Sigmoid colon (tissue), 4 donors: Measurements from ENCODE around the gene RAB4B.

Source experiments
- EP300 ChIP-seq, 4 donors: sonication (generic); formaldehyde crosslinking; IDR thresholded peaks; one replicate each; pipeline ENCODE4 v1.6.1; 2017; ENCODE audit warnings: antibody characterized with exemption in 4 of 4
- POLR2A ChIP-seq, 2 donors: fragments of 450-650 bp; IDR thresholded peaks; one replicate each; pipeline ENCODE4 v1.6.1; 2016; ENCODE audit warnings: antibody characterized with exemption in 2 of 2, mild to moderate bottlenecking in 2 of 2, moderate library complexity in 2 of 2
- POLR2AphosphoS5 ChIP-seq, 4 donors: sonication (generic); formaldehyde crosslinking; IDR thresholded peaks; one replicate each; pipeline ENCODE4 v1.6.1; 2017; ENCODE audit warnings: antibody characterized with exemption in 4 of 4
- TF ChIP-seq, protein P1 (sequence below), 4 experiments: fragments of 450-650 bp in 3 of 4; fragments of 200-600 bp in 1 of 4; IDR thresholded peaks; one replicate each; pipeline ENCODE4 v1.5.1; 2016 to 2019; ENCODE audit warnings: antibody characterized with exemption in 4 of 4, mild to moderate bottlenecking in 3 of 4, moderate library complexity in 2 of 4

GRCh38 chr19:40737102-40737644 is 40.9 kb upstream of the RAB4B start:
- TF ChIP-seq, protein P1, sequence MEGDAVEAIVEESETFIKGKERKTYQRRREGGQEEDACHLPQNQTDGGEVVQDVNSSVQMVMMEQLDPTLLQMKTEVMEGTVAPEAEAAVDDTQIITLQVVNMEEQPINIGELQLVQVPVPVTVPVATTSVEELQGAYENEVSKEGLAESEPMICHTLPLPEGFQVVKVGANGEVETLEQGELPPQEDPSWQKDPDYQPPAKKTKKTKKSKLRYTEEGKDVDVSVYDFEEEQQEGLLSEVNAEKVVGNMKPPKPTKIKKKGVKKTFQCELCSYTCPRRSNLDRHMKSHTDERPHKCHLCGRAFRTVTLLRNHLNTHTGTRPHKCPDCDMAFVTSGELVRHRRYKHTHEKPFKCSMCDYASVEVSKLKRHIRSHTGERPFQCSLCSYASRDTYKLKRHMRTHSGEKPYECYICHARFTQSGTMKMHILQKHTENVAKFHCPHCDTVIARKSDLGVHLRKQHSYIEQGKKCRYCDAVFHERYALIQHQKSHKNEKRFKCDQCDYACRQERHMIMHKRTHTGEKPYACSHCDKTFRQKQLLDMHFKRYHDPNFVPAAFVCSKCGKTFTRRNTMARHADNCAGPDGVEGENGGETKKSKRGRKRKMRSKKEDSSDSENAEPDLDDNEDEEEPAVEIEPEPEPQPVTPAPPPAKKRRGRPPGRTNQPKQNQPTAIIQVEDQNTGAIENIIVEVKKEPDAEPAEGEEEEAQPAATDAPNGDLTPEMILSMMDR (IDR thresholded peaks at IDR 0.05): no peak
- no peak for TF ChIP-seq POLR2A (IDR thresholded peaks at IDR 0.05)
- no peak for TF ChIP-seq POLR2AphosphoS5 (IDR thresholded peaks at IDR 0.05)
- TF ChIP-seq EP300 (IDR thresholded peaks at IDR 0.05): no peak
